ENCODE data around the gene ITPKB.

- TF ChIP-seq CTCF (IDR thresholded peaks at IDR 0.05): no peak
- no peak for TF ChIP-seq POLR2A (IDR thresholded peaks at IDR 0.05)
Observed at GRCh38 chr1:226627050-226627755, 111.9 kb downstream of the ITPKB start.
